K562 (cell line): ENCODE results near the gene NLGN2. TPM values are rescaled to one million over a fixed set of nuclear protein-coding genes. Genes with fewer than 3 reads are reported as not detected.

ENCODE experiments used
- CTBP1 ChIP-seq: fragments of 450-650 bp; IDR thresholded peaks from 2 replicates; pipeline ENCODE4 v1.6.1; 2016; ENCODE audit warnings: borderline replicate concordance
- GTF2E2 ChIP-seq: fragments of 200-800 bp; sonication (Bioruptor generic); IDR thresholded peaks from 2 replicates; pipeline ENCODE4 v1.6.1; 2016; ENCODE audit warnings: missing genetic modification characterization, missing compliant biosample characterization
- HMG20A ChIP-seq: fragments of 450-650 bp; formaldehyde crosslinking; conservative IDR thresholded peaks from 2 replicates; pipeline ENCODE4 v1.4.0; 2020; ENCODE audit warnings: mild to moderate bottlenecking, mixed read lengths
- KDM1A ChIP-seq, 2 experiments: fragments of 450-650 bp; IDR thresholded peaks; 2 replicates each; pipeline ENCODE4 v1.6.1; 2016; ENCODE audit warnings: mild to moderate bottlenecking in 2 of 2
- NCOA6 ChIP-seq: fragments of 450-650 bp; IDR thresholded peaks from 2 replicates; pipeline ENCODE4 v1.6.1; 2017; ENCODE audit warnings: mild to moderate bottlenecking
- NELFE ChIP-seq: IDR thresholded peaks from 2 replicates; pipeline ENCODE4 v1.6.1; 2011; ENCODE audit warnings: mild to moderate bottlenecking; ENCODE audit not compliant: insufficient read depth, insufficient read length
- NFE2 ChIP-seq: IDR thresholded peaks from 2 replicates; pipeline ENCODE4 v1.6.1; 2014; ENCODE audit warnings: antibody characterized with exemption, low read depth
- PKNOX1 ChIP-seq: fragments of 450-650 bp; IDR thresholded peaks from 2 replicates; pipeline ENCODE4 v1.6.1; 2016
- PRMT5 ChIP-seq: sonication (generic); formaldehyde crosslinking; IDR thresholded peaks from 2 replicates; pipeline ENCODE4 v1.5.0; 2020; ENCODE audit warnings: missing genetic modification reagents
- SRSF9 ChIP-seq: fragments of 200-400 bp; formaldehyde crosslinking; IDR thresholded peaks from 2 replicates; pipeline ENCODE4 v1.6.1; 2017; ENCODE audit warnings: low read depth, low read length, borderline replicate concordance
- ZNF324 ChIP-seq: fragments of 250-450 bp; sonication (Bioruptor Pico); IDR thresholded peaks from 2 replicates; pipeline ENCODE4 v1.4.0; 2020; ENCODE audit warnings: mild to moderate bottlenecking
- ZNF507 ChIP-seq: conservative IDR thresholded peaks from 2 replicates; pipeline ENCODE4 v1.6.1; 2017; ENCODE audit warnings: missing genetic modification characterization, missing compliant biosample characterization
- ZNF717 ChIP-seq: fragments of 250-450 bp; sonication (Bioruptor Pico); IDR thresholded peaks from 2 replicates; pipeline ENCODE4 v1.5.0; 2021
- ZNF76 ChIP-seq: fragments of 250-450 bp; sonication (Bioruptor Pico); IDR thresholded peaks from 2 replicates; pipeline ENCODE4 v1.4.0; 2020; ENCODE audit warnings: mild to moderate bottlenecking, moderate library complexity, borderline replicate concordance
- polyA plus RNA-seq, 8 experiments: library from polyadenylated mRNA; depleted of rRNA in 4 of 8; stranded (reverse) in 5 of 8; unstranded in 3 of 8; fragments of >200 nt; fragmentation: Nextera tagmentation in 2 of 8; fragmentation: Illumina TruSeq in 1 of 8; extraction: Ambion mirVana in 2 of 8; extraction: Trizol in 1 of 8; gene quantifications; 2 replicates each; pipeline versions ENCODE4 v1.2.1 to v1.2.3, GENCODE V29; 2011 to 2014; ENCODE audit warnings: inconsistent platforms in 1 of 8, missing spikeins in 1 of 8
- total RNA-seq, 7 experiments: library from RNA; depleted of rRNA in 6 of 7; stranded (reverse); fragments of >200 nt in 6 of 7; fragmentation: Illumina TruSeq in 2 of 7; extraction: Trizol in 2 of 7; gene quantifications; 2 replicates each; pipeline versions ENCODE4 v1.2.1 to v1.2.3, GENCODE V29; 2011 to 2021; ENCODE audit warnings: low replicate concordance in 1 of 7
- TF ChIP-seq, protein P1 (sequence below): fragments of 250-450 bp; sonication (Bioruptor Pico); IDR thresholded peaks from 2 replicates; pipeline ENCODE4 v1.4.0; 2020; ENCODE audit warnings: mild to moderate bottlenecking, moderate library complexity, borderline replicate concordance
- TF ChIP-seq, protein P2 (sequence below), 2 experiments: IDR thresholded peaks in 1 of 2; conservative IDR thresholded peaks in 1 of 2; 2 replicates each; pipeline ENCODE4 v1.6.1; 2016; ENCODE audit warnings: low read depth in 2 of 2, mild to moderate bottlenecking in 1 of 2, missing compliant biosample characterization in 1 of 2, missing genetic modification characterization in 1 of 2, moderate library complexity in 1 of 2
- TF ChIP-seq, protein P3 (sequence below): fragments of 250-450 bp; sonication (Bioruptor Pico); IDR thresholded peaks from 2 replicates; pipeline ENCODE4 v1.5.0; 2021

Gene NLGN2
- total and polyA plus RNA-seq, 9 of the 15 experiments (the other 6 are each of a cell fraction or from before 2014, with no cell fraction given): 0.11 to 7.8 (median 0.77) TPM

DNA sequence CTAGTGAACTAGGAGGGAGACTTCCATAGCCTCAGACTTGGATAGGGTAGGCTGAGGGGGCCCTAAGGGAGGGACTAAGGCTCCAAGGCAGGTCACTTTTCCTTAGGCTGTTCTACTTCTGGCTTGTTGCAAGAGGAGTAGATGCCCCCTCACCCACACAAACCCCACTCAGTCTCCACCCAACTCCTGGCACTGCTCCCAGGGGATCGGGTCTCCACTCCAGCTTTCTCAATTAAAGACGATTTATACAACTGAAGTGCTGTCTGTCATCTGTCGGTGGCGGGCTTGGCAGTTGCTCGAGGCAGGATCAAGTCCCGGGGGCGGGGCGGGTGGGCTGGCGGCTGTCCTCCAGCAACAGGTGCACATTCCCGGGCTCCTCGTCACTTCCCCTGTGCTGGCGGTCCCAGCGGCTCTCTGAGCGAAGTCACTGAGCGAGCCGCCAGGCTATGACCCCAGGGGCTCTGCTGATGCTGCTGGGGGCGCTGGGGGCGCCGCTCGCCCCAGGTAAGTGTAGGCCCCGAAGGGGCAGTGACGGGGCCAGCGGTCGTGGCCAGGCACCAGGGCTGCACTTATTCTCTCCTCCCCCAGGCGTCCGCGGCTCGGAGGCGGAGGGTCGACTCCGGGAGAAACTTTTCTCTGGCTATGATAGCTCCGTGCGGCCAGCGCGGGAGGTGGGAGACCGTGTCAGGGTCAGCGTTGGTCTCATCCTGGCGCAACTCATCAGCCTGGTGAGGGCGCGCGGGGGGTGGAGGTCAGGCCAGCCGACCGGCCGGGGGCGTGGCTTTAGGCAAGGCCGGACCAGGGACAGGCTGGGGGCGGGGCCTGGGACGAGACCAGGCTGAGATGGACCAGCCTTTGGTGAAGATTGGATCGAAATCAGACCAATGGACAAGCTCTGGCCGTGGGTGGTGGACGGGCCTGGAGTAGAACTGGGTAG, 37.3 kb downstream of the NLGN2 start, which contains the start of gene CHRNB1 (continued):
- TF ChIP-seq, protein P1, sequence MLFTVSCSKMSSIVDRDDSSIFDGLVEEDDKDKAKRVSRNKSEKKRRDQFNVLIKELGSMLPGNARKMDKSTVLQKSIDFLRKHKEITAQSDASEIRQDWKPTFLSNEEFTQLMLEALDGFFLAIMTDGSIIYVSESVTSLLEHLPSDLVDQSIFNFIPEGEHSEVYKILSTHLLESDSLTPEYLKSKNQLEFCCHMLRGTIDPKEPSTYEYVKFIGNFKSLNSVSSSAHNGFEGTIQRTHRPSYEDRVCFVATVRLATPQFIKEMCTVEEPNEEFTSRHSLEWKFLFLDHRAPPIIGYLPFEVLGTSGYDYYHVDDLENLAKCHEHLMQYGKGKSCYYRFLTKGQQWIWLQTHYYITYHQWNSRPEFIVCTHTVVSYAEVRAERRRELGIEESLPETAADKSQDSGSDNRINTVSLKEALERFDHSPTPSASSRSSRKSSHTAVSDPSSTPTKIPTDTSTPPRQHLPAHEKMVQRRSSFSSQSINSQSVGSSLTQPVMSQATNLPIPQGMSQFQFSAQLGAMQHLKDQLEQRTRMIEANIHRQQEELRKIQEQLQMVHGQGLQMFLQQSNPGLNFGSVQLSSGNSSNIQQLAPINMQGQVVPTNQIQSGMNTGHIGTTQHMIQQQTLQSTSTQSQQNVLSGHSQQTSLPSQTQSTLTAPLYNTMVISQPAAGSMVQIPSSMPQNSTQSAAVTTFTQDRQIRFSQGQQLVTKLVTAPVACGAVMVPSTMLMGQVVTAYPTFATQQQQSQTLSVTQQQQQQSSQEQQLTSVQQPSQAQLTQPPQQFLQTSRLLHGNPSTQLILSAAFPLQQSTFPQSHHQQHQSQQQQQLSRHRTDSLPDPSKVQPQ (CRISPR knock-in tag): no peak
- TF ChIP-seq GTF2E2: no peak
- TF ChIP-seq PRMT5 (CRISPR knock-in tag): no peak
- no peak for TF ChIP-seq HMG20A (CRISPR knock-in tag)
- no peak for TF ChIP-seq NFE2
- TF ChIP-seq NELFE: no peak
- TF ChIP-seq, protein P2, sequence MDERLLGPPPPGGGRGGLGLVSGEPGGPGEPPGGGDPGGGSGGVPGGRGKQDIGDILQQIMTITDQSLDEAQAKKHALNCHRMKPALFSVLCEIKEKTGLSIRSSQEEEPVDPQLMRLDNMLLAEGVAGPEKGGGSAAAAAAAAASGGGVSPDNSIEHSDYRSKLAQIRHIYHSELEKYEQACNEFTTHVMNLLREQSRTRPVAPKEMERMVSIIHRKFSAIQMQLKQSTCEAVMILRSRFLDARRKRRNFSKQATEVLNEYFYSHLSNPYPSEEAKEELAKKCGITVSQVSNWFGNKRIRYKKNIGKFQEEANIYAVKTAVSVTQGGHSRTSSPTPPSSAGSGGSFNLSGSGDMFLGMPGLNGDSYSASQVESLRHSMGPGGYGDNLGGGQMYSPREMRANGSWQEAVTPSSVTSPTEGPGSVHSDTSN (CRISPR knock-in tag; IDR thresholded peaks at IDR 0.05; ENCODE audit: low read depth): no peak
- TF ChIP-seq, protein P2 (tag; conservative IDR thresholded peaks at IDR 0.05; ENCODE audit: low read depth): no peak
- TF ChIP-seq, protein P3, sequence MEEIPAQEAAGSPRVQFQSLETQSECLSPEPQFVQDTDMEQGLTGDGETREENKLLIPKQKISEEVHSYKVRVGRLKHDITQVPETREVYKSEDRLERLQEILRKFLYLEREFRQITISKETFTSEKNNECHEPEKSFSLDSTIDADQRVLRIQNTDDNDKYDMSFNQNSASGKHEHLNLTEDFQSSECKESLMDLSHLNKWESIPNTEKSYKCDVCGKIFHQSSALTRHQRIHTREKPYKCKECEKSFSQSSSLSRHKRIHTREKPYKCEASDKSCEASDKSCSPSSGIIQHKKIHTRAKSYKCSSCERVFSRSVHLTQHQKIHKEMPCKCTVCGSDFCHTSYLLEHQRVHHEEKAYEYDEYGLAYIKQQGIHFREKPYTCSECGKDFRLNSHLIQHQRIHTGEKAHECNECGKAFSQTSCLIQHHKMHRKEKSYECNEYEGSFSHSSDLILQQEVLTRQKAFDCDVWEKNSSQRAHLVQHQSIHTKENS: no peak
- TF ChIP-seq CTBP1: no peak
- no peak for TF ChIP-seq NCOA6
- TF ChIP-seq PKNOX1: no peak
- TF ChIP-seq ZNF717 (CRISPR knock-in tag): no peak
- TF ChIP-seq ZNF507 (tag): no peak
- no peak for TF ChIP-seq SRSF9
- no peak for TF ChIP-seq ZNF324 (CRISPR knock-in tag)
- no peak for TF ChIP-seq ZNF76 (CRISPR knock-in tag)
- TF ChIP-seq KDM1A (IDR thresholded peaks at IDR 0.05): no peak
